Measurements from ENCODE around the gene SAMD5.

Gene SAMD5

GRCh38 chr6:147508042-147508865 is at the start of gene SAMD5:
TSS of gene SAMD5 (plus strand) at chr6:147508690. CDS start at chr6:147508929, 239 bp downstream.
- DNase-seq (ENCODE audit: low read depth) = no peak

DNA sequence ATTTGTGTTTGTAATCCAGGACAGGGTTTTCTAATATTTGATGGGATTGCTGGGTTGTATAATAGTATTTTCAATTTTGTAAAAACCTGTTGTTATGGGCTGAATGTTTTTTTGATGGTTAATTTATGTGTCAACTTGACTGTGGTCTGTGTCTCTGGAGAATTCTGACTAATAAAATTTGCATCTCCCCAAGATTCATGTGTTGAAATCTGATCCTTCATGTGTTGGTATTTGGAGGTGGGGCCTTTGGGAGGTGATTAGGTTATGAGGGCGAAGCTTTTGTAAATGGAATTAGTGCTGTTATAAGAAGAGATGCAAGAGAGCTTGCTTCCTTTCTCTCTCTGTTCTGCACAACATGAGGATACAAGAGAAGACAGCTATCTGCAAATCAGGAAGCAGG is 48.7 kb upstream of the SAMD5 start:
- no peak for DNase-seq (ENCODE audit: low read depth)

GRCh38 chr6:147463651-147464050 is 44.8 kb upstream of the SAMD5 start:
- DNase-seq (ENCODE audit: low read depth) = no peak

DNA sequence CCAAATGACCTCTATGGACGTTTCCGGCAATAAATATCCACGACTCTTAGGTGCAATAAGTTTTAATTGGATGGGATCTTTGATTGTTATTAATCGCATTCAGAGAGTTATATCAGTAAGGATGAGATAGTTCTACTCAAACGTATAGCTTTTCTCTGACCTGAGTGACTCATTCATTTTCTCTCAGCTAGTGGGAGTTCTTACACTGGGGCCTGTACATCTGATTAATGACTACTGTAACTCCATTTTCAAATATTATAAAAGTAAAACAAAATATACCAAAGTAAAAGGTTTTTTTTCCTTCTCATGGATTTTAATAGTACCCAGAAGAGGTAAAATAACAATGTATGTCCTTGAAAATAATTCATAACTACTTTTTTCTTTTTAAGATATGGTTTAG is 41.1 kb upstream of the SAMD5 start:
- DNase-seq (ENCODE audit: low read depth) = no peak

DNA sequence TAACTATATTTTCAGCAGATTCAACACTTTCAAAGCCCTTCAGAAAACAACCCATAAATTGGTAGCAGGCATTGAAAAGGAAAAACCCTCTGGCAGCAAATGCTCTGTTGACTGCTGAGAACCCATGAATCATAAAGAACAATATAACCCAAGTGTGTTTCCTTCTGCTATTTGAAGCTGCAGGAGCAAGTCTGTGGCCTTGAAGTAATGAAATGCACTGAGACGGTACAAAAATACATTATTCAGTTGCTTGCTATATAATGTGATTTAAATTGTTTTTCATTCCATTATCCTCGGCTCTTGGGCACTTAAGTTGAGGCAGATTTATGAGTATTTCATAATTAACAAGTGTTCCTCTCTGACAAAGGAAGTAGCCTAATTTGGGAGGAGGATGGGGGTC is 40.6 kb upstream of the SAMD5 start:
- no peak for DNase-seq (ENCODE audit: low read depth)

DNA sequence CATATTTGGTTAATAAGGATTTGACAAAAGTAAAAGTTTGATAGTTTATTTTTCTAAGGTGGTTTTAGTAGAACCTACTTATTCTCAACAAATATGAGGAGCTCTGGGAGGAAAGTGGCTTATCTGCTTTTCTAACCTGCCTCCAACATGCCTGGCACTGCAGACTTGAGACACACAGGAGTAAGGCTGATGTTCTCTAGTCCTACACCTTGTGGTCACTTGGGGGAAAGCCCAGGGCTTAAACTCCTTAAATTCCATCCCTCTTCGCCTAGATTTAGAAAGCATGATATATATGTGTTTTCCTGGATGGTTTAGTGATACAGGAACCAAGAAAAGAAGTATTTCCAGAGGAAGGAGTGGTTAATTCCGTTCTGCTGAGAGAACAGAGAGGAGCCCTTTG is 39.9 kb upstream of the SAMD5 start:
- no peak for DNase-seq (ENCODE audit: low read depth)

- no peak for DNase-seq (ENCODE audit: low read depth)
These were observed 28.6 kb upstream of the SAMD5 start for GRCh38 chr6:147479857-147480256.

DNA sequence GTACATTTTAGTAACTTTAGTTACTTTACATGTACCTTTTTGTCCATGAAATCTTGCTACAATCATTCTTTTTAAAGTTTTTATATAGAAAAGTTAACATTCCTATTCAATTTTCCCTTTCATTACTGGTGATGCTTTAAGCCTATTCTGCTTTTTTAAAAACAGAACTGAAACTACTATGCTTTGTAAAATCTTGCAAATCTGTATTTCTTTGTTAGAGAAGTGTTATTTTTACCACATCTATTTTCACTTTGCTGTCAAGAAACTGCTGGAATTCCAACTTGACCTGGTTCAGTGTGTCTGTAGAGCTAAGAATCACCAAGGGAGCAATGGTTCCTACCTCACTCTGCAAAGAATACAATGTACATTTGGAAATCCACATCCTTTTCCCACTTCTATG is 21.8 kb upstream of the SAMD5 start:
- no peak for DNase-seq (ENCODE audit: low read depth)

- DNase-seq (ENCODE audit: low read depth) = no peak
These were observed 11.0 kb upstream of the SAMD5 start for GRCh38 chr6:147497472-147497871.

GRCh38 chr6:147503587-147503986 is 4.9 kb upstream of the SAMD5 start:
- no peak for DNase-seq (ENCODE audit: low read depth)

DNA sequence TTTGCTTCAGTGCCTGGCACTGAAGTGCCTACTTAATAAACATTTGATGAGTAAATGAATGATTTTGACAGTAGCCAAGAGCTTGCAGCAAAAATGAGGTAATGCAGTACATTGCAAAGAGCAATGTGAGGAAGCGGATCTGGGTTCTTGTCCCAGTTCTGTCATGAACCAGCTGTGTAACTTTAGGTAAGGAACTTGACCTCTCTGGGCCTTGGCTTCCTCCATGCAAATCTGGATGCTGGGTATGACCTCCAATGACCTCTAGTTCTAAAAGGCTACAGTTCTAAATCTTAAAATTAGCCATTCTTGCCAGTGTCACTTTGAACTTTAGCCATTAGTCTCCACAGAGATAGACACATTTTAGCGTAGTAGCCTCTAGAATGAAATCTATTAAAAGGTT is 3.6 kb upstream of the SAMD5 start:
- DNase-seq (ENCODE audit: low read depth) = no peak

DNA sequence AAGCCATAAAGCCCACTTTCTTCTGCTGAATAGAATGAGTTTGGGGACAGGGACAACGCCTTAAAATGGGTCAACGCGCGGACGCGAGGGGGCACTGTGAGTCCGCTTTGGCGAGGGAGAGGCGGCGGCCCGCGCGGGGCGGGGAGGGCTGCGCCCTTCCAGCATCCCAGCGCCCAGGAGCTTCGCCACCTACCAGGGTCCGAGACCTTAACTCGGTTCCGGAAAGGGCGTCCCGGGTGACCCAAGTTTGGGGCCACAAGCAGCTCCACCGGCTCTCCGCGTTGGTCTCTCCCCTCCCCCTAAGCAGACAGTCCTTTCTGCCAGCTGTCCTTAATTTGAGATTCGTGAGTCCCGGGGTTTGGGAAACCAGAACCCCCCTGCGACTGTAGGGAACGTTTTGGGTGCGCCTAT is 1.8 kb upstream of the SAMD5 start:
- DNase-seq (ENCODE audit: low read depth) = no peak

- no peak for DNase-seq (ENCODE audit: low read depth)
These were observed 1.1 kb upstream of the SAMD5 start for GRCh38 chr6:147507162-147508041.

GRCh38 chr6:147508866-147509608 is 547 bp downstream of the SAMD5 start:
- no peak for DNase-seq (ENCODE audit: low read depth)

GRCh38 chr6:147509891-147510290 is 1.4 kb downstream of the SAMD5 start:
- no peak for DNase-seq (ENCODE audit: low read depth)

GRCh38 chr6:147510929-147511590 is 2.6 kb downstream of the SAMD5 start:
- no peak for DNase-seq (ENCODE audit: low read depth)

GRCh38 chr6:147514831-147515230 is 6.3 kb downstream of the SAMD5 start:
- DNase-seq (ENCODE audit: low read depth) = no peak

GRCh38 chr6:147515327-147515726 is 6.8 kb downstream of the SAMD5 start:
- DNase-seq (ENCODE audit: low read depth) = no peak

DNA sequence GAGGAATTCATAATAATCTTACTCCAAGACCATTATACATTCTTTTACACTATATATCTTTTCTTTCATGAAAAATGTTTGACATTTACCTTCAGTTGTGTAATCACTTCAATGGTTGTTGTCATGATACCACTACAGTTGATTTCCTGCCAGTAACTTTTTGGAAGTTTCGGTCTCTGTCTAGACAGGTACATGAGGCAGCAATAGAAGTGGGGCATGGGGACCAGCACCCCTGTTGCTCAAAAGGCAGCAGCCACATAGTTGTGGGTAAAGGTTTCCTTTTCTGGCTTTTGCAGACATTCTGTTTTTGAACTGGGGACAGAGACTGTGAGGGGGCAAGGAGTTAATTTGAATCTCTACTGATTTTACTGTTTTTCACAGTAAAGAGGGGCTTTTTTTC is 14.1 kb downstream of the SAMD5 start:
- no peak for DNase-seq (ENCODE audit: low read depth)

DNA sequence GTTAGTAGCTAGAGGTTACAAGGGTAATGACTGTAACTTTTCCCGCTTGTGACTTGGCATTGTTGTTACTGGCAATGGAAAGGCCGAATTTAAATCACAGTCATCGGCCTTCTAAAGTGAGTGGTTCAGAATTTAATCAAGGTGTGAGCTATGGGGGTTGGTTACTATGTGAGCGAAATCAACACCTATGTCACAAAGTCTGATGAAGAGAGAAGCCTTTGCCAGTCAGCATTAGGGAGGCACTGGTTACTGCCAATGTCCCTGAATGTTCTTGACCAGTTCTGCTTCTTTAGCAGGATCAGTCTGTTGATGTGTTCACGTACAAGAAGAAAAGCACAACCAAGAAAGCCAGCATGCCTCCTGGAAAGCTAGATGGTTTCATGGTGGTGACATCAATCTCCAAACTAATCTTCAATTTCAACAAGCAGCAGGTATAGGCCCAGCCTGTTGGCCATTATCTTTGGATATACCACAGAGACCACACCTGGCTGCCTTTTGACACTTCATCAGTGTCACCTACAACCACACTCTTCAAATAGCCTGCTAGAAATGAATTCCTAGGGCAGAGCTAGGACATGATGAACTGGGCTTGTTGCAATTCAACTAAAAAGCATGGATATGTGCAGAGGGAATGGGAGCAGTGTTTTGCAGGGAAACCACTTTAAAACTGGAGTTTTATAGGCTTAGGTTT is 17.2 kb downstream of the SAMD5 start:
- no peak for DNase-seq (ENCODE audit: low read depth)

- no peak for DNase-seq (ENCODE audit: low read depth)
These were observed 18.7 kb downstream of the SAMD5 start for GRCh38 chr6:147527197-147527596.
